BJ (cell line): Measurements from ENCODE around the gene GALNT11. TPM values are rescaled to one million over a fixed set of nuclear protein-coding genes. Genes with fewer than 3 reads are reported as not detected.
"Not testable (repeated sequence)": the region's sequence is repeated elsewhere in the genome, so short reads cannot be mapped to it uniquely, and the experiment has no call there.

Experiments
- CTCF ChIA-PET: fragments of 350-600 bp; formaldehyde crosslinking; extraction: SDS; loops from one replicate; lab custom pipeline; 2021; ENCODE audit warnings: antibody characterized with exemption, inconsistent platforms; lab: Yijun Ruan, JAX
- POLR2A ChIA-PET: fragments of 300-600 bp; sonication (Branson Sonifier 250); formaldehyde crosslinking; extraction: SDS; loops from one replicate; lab custom pipeline; 2021; ENCODE audit warnings: antibody characterized with exemption; lab: Charles Lee
- DNase-seq: peaks from one replicate; pipeline ENCODE4 v3.0.0-alpha.2; 2011; ENCODE audit warnings: low read depth
- H3K27me3 ChIP-seq: 2 replicates; pipeline ENCODE4 v1.6.0; 2011; ENCODE audit warnings: low read length; ENCODE audit not compliant: control insufficient read depth, insufficient read depth
- H3K36me3 ChIP-seq: 2 replicates; pipeline ENCODE4 v1.5.1; 2011; ENCODE audit warnings: low read length; ENCODE audit not compliant: control insufficient read depth, insufficient read depth
- H3K4me3 ChIP-seq: 2 replicates; pipeline ENCODE4 v1.5.1; 2011; ENCODE audit warnings: low read depth, mild to moderate bottlenecking, control low read depth, low read length
- polyA plus RNA-seq: library from polyadenylated mRNA; depleted of rRNA; stranded (reverse); fragments of >200 nt; gene quantifications from 2 replicates; pipeline ENCODE4 v1.2.3, GENCODE V29; 2011
- TF ChIP-seq, protein P1 (sequence below): IDR thresholded peaks from 2 replicates; pipeline ENCODE4 v1.5.1; 2011; ENCODE audit warnings: low read depth, mild to moderate bottlenecking, control low read depth, inconsistent platforms, low read length, moderate library complexity; ENCODE audit not compliant: insufficient read depth

Gene GALNT11
- polyA plus RNA-seq, 1 experiment: 18.7 TPM

DNA sequence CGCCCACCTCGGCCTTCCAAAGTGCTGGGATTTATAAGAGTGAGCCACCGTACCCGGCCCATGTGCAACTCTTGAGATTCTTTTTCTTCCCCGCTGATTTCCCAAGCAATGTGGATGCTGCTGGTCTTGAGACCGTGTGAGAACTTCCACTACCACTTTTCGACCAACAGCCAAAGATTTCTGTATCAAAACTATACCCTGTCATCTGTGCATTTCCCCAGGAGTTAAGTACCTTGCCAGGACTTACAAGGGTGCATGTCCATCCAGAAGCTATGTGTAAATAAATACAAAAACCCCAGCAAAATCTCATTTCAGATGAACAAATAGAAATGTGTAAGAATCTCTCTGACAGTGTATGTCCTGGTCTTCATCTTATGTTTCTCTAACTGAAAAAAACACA lies 9.9 kb upstream of the GALNT11 start:
- ChIA-PET POLR2A (no interaction called here), CTCF (no interaction called here)
- Histone ChIP-seq H3K27me3 (no peaks in the 10 kb centered on the region), H3K36me3 (no peaks in the 10 kb centered on the region), H3K4me3 (no peak overlapping the region)
- no peak for DNase-seq
- TF ChIP-seq, protein P1, sequence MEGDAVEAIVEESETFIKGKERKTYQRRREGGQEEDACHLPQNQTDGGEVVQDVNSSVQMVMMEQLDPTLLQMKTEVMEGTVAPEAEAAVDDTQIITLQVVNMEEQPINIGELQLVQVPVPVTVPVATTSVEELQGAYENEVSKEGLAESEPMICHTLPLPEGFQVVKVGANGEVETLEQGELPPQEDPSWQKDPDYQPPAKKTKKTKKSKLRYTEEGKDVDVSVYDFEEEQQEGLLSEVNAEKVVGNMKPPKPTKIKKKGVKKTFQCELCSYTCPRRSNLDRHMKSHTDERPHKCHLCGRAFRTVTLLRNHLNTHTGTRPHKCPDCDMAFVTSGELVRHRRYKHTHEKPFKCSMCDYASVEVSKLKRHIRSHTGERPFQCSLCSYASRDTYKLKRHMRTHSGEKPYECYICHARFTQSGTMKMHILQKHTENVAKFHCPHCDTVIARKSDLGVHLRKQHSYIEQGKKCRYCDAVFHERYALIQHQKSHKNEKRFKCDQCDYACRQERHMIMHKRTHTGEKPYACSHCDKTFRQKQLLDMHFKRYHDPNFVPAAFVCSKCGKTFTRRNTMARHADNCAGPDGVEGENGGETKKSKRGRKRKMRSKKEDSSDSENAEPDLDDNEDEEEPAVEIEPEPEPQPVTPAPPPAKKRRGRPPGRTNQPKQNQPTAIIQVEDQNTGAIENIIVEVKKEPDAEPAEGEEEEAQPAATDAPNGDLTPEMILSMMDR: no peak

DNA sequence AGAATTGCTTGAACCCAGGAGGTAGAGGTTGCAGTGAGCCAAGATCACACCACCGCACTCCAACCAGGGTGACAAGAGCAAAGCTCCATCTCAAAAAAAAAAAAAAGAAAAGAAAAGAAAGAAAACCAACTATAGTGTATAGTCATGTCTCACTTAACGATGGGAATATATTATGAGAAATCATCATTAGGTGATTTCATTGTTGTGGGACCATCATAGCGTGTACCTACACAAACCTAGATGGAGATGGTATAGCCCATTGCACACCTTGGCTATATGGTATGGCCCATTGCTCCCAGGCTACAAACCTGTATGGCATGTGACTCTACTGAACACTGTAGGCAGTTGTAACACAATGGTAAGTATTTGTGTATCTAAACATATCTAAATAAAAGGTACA lies 8.5 kb upstream of the GALNT11 start:
- TF ChIP-seq, protein P1: no peak
- CTCF ChIA-PET: no interaction called here
- no peak for DNase-seq
- H3K4me3 ChIP-seq: no peak overlapping the region
- POLR2A ChIA-PET: no interaction called here
- H3K27me3 ChIP-seq: no peaks in the 10 kb centered on the region
- no peaks in the 10 kb centered on the region for H3K36me3 ChIP-seq

DNA sequence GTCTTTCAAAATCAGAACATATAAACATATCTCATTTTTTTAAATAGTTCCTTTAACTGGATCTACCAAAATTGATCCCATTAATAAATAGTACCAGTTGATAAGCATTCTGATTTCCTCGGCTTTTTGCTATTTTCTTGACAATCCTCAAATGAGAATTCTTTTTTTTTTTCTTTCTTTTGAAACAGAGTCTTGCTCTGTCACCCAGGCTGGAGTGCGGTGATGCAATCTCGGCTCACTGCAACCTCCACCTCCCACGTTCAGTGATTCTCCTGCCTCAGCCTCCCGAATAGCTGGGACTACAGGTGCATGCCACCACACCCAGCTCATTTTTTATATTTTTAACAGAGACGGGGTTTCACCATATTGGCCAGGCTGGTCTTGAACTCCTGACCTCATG lies 7.8 kb upstream of the GALNT11 start:
- H3K36me3 ChIP-seq, DNase-seq, H3K4me3 ChIP-seq, POLR2A ChIA-PET, H3K27me3 ChIP-seq: not testable (repeated sequence)
- CTCF ChIA-PET: interaction anchor here (0.8 kb wide), 1 partner anchor 249 kb away, joined by 3 read pairs; no protein-coding TSS in a partner anchor

DNA sequence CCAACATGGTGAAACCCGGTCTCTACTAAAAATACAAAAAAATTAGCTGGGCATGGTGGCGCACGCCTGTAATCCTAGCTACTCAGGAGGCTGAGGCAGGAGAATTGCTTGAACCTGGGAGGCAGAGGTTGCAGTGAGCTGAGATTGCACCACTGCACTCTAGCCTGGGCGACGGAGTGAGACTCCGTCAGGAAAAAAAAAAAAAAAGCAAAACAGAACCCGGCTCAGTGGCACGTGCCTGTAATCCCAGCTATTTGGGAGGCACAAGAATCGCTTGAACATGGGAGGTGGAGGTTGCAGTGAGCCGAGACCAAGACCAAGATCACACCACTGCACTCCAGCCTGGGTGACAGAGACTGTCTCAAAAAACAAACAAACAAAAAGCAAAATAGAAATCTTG lies 3.7 kb upstream of the GALNT11 start:
- H3K4me3 ChIP-seq, POLR2A ChIA-PET, DNase-seq, H3K36me3 ChIP-seq, H3K27me3 ChIP-seq: not testable (repeated sequence)
- CTCF ChIA-PET: interaction anchor here (1.7 kb wide), 1 partner anchor 18 kb away, joined by 3 read pairs; no protein-coding TSS in a partner anchor

DNA sequence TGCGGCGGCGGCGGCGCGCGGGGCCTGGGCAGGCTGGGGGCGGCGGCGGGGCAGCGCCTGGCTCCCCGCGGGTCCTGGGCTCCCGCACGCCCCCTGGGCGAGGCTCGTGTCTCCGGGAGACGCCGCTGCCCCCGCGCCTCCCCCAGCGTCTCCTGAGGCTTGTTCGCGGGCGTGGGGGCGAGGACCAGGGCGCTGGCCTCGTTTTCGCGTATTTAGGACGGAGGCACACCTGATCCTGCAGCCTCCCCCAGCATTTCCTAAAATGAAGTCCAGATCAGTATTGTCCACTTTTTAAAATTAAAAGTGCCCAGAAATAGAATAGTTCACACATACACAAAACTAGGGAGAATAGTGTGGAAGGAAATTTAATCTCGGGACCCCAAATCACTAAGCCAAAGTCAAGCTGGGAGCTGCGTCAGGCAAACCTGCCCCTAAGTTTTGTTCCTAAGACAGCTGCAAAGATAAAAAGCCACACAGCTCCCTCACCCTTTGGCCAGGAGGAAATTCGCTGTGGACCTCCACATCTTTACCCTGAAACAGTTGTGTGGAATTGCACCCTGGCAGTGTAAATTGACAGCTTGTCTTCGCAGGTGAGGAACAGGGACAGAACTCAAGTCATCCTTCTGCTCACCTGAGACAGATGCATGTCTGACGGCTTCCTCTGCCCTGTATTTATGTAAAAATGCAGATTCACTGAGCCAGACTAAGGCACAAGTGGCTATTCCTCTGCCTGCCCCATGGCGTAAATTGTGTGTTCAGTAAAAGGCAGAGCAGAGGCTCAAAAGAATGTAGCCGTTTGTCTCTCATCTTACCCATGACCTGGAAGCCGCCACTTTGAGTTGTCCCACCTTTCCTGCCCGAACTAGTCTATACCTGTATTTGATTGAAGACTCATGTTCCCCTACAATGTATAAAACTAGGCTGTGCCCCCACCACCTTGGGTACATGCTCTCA lies 740 bp downstream of the GALNT11 start:
- ChIA-PET POLR2A (no interaction called here), CTCF (interaction anchor here (1.0 to 1.3 kb wide), 3 partner anchors 12 to 144 kb away, joined by 3 to 4 read pairs (median 4); no protein-coding TSS in a partner anchor)
- Histone ChIP-seq H3K27me3 (no peaks in the 10 kb centered on the region), H3K4me3 (peak overlapping the region; percentile 73), H3K36me3 (peaks cover 3% of the 10 kb centered on the region)
- TF ChIP-seq, protein P1: no peak
- DNase-seq: no peak

DNA sequence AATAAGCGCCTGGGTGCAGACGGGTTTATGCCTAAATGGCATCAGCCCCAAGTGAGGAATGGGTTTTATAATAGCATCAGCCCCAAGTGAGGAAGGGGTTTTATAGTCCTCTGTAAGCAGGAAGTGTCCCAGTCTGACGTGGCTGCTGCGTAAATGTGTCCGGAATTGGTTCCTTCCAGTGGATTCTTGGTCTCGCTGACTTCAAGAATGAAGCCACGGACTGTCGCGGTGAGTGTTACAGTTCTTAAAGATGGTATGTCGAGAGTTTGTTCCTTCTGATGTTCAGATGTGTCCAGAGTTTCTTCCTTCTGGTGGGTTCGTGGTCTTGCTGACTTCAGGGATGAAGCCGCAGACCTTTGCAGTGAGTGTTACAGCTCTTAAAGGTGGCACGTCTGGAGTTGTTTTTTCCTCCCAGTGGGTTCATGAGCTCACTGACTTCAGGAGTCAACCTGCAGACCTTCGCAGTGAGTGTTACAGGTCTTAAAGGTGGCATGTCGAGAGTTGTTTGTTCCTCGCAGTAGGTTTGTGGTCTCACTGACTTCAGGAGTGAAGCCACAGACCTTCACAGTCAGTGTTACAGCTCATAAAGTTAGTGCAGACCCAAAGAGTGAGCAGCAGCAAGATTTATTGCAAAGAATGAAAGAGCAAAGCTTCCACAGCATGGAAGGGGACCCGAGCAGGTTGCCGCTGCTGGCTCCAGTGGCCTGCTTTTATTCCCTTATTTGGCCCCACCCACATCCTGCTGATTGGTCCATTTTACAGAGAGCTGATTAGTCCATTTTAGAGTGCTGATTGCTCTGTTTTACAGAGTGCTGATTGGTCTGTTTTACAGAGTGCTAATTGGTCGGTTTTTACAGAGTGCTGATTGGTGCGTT lies 2.3 kb downstream of the GALNT11 start:
- H3K36me3 ChIP-seq, POLR2A ChIA-PET, DNase-seq, H3K27me3 ChIP-seq, H3K4me3 ChIP-seq: not testable (repeated sequence)
- CTCF ChIA-PET: interaction anchor here (1.0 kb wide), 1 partner anchor 7 kb away, joined by 3 read pairs; no protein-coding TSS in a partner anchor
